ENCODE data around the gene C19orf73.

GRCh38 chr19:49160450-49161189 lies 41.7 kb upstream of the C19orf73 start:
- TF ChIP-seq POLR2A (IDR thresholded peaks at IDR 0.05) (no peak), CTCF (IDR thresholded peaks at IDR 0.05) (no peak)

All from lower leg skin (tissue), 3 donors.